Jurkat, Clone E6-1 (cell line): ENCODE data around the gene ERG28.
"Not testable (repeated sequence)": the region's sequence is repeated elsewhere in the genome, so short reads cannot be mapped to it uniquely, and the experiment has no call there.

ENCODE experiments used
- DNase-seq: peaks from one replicate; pipeline ENCODE4 v3.0.0-alpha.2; 2011; ENCODE audit warnings: low read depth, low spot score
- H3K4me3 ChIP-seq: 2 replicates; pipeline ENCODE4 v1.5.1; 2011; ENCODE audit warnings: mild to moderate bottlenecking, low read length, control low read depth, moderate library complexity

ERG28 gene

GRCh38 chr14:75600100-75600499, 60.6 kb downstream of the ERG28 start:
- not testable (repeated sequence) for DNase-seq, H3K4me3 ChIP-seq
